Stimulated activated naive B cell treated with anti-CD40 and anti-IgM and Interleukin-4, amounts not matched to agents 10 μg/mL and 1 μg/mL and 100 μg/mL, for 72 hours (primary cell): ENCODE results near the gene ZNF385B.
A peak's percentile ranks its signal among the peaks of the same experiment; 100 is the strongest.

Experiments used
- ATAC-seq, 2 donors: fragments of 150-1000 bp; cut with Tn5 transposase; replicated peaks; 2 replicates each; pipeline ENCODE4 v1.10.0; 2021; ENCODE audit warnings: moderate library complexity in 1 of 2
- DNase-seq: peaks from one replicate; pipeline ENCODE4 v3.0.0; 2021
- H3K27ac Mint-ChIP-seq: one replicate; pipeline ENCODE4 v1.8.0; 2022; ENCODE audit warnings: mild to moderate bottlenecking, mixed read lengths
- H3K27me3 Mint-ChIP-seq, 2 donors: one replicate each; pipeline ENCODE4 v1.8.0; 2022; ENCODE audit warnings: mixed read lengths in 2 of 2
- H3K36me3 Mint-ChIP-seq, 2 donors: one replicate each; pipeline ENCODE4 v1.8.0; 2022; ENCODE audit warnings: mixed read lengths in 2 of 2, mild to moderate bottlenecking in 1 of 2
- H3K4me1 Mint-ChIP-seq, 2 donors: one replicate each; pipeline ENCODE4 v1.8.0; 2022; ENCODE audit warnings: mixed read lengths in 2 of 2, mild to moderate bottlenecking in 1 of 2
- H3K4me3 Mint-ChIP-seq, 2 donors: one replicate each; pipeline ENCODE4 v1.8.0; 2022; ENCODE audit warnings: mild to moderate bottlenecking in 2 of 2, mixed read lengths in 2 of 2, moderate library complexity in 1 of 2
- H3K9me3 Mint-ChIP-seq, 2 donors: one replicate each; pipeline ENCODE4 v1.8.0; 2022; ENCODE audit warnings: mixed read lengths in 2 of 2, mild to moderate bottlenecking in 1 of 2

The ZNF385B gene

GRCh38 chr2:179876266-179876665 is 14.9 kb upstream of the ZNF385B start:
- DNase-seq, result no peak
- Mint-ChIP-seq H3K36me3 (no peaks in the 10 kb centered on the region), H3K27ac (no peak overlapping the region), H3K4me3 (no peak overlapping the region), H3K27me3 (peaks cover 9 to 22% of the 10 kb centered on the region in 2 donors), H3K9me3 (no peaks in the 10 kb centered on the region), H3K4me1 (no peaks in the 10 kb centered on the region)
- ATAC-seq, result no peak

- H3K36me3 Mint-ChIP-seq, result no peaks in the 10 kb centered on the region
- peaks cover 9 to 23% of the 10 kb centered on the region in 2 donors for H3K27me3 Mint-ChIP-seq
- H3K27ac Mint-ChIP-seq, result no peak overlapping the region
- no peak overlapping the region for H3K4me3 Mint-ChIP-seq
- DNase-seq, result no peak
- no peaks in the 10 kb centered on the region for H3K9me3 Mint-ChIP-seq
- no peak for ATAC-seq
- H3K4me1 Mint-ChIP-seq, result no peaks in the 10 kb centered on the region
Measured at GRCh38 chr2:179875864-179876263, 14.5 kb upstream of the ZNF385B start.

GRCh38 chr2:179862898-179863458 is 1.6 kb upstream of the ZNF385B start:
- H3K27ac Mint-ChIP-seq, result no peak overlapping the region
- DNase-seq (no peak), ATAC-seq (no peak)
- no peaks in the 10 kb centered on the region for H3K9me3 Mint-ChIP-seq
- H3K4me3 Mint-ChIP-seq, result no peak overlapping the region
- H3K27me3 Mint-ChIP-seq, result peaks cover 40 to 56% of the 10 kb centered on the region in 2 donors
- peaks cover 10 to 17% of the 10 kb centered on the region in 2 donors for H3K4me1 Mint-ChIP-seq
- H3K36me3 Mint-ChIP-seq, result no peaks in the 10 kb centered on the region

GRCh38 chr2:179861027-179861415 is 391 bp downstream of the ZNF385B start:
- ATAC-seq (peak; percentile 43 to 54), DNase-seq (no peak)
- Mint-ChIP-seq H3K27me3 (peaks cover 53 to 60% of the 10 kb centered on the region in 2 donors), H3K4me3 (peak overlapping the region in 1 of 2 donors; percentile 17), H3K27ac (no peak overlapping the region), H3K9me3 (no peaks in the 10 kb centered on the region), H3K36me3 (no peaks in the 10 kb centered on the region), H3K4me1 (peaks cover 10 to 17% of the 10 kb centered on the region in 2 donors)

GRCh38 chr2:179860255-179861026 is 971 bp downstream of the ZNF385B start:
- Mint-ChIP-seq H3K36me3 (no peaks in the 10 kb centered on the region), H3K4me3 (peak overlapping the region; percentile 5 to 23), H3K27ac (no peak overlapping the region), H3K4me1 (peaks cover 10 to 17% of the 10 kb centered on the region in 2 donors), H3K9me3 (no peaks in the 10 kb centered on the region), H3K27me3 (peaks cover 53 to 60% of the 10 kb centered on the region in 2 donors)
- ATAC-seq (no peak), DNase-seq (no peak)

- Mint-ChIP-seq H3K4me1 (peaks cover 10 to 17% of the 10 kb centered on the region in 2 donors), H3K27me3 (peaks cover 50 to 60% of the 10 kb centered on the region in 2 donors), H3K27ac (no peak overlapping the region)
Measured at GRCh38 chr2:179859523-179859922, 1.9 kb downstream of the ZNF385B start.

GRCh38 chr2:179857236-179857635 is 4.2 kb downstream of the ZNF385B start:
- Mint-ChIP-seq H3K4me3 (no peak overlapping the region), H3K4me1 (peaks cover 10 to 17% of the 10 kb centered on the region in 2 donors), H3K36me3 (no peaks in the 10 kb centered on the region), H3K9me3 (no peaks in the 10 kb centered on the region), H3K27me3 (peaks cover 37 to 42% of the 10 kb centered on the region in 2 donors), H3K27ac (no peak overlapping the region)
- DNase-seq (no peak), ATAC-seq (no peak)

More at GRCh38 chr2:179859523-179859922, 1.9 kb downstream of the ZNF385B start:
- no peak overlapping the region for H3K4me3 Mint-ChIP-seq
- DNase-seq (no peak), ATAC-seq (no peak)
- no peaks in the 10 kb centered on the region for H3K9me3 Mint-ChIP-seq
- H3K36me3 Mint-ChIP-seq, result no peaks in the 10 kb centered on the region

- peaks cover 30 to 33% of the 10 kb centered on the region in 2 donors for H3K27me3 Mint-ChIP-seq
- no peak for ATAC-seq
- no peak for DNase-seq
- H3K4me3 Mint-ChIP-seq, result no peak overlapping the region
- no peaks in the 10 kb centered on the region for H3K9me3 Mint-ChIP-seq
- H3K27ac Mint-ChIP-seq, result no peak overlapping the region
- H3K4me1 Mint-ChIP-seq, result peaks cover 8 to 10% of the 10 kb centered on the region in 2 donors
- no peaks in the 10 kb centered on the region for H3K36me3 Mint-ChIP-seq
Measured at GRCh38 chr2:179856205-179856604, 5.2 kb downstream of the ZNF385B start.

GRCh38 chr2:179855673-179856072 is 5.7 kb downstream of the ZNF385B start:
- H3K27ac Mint-ChIP-seq, result no peak overlapping the region
- H3K27me3 Mint-ChIP-seq, result peaks cover 29 to 31% of the 10 kb centered on the region in 2 donors
- ATAC-seq (no peak), DNase-seq (no peak)
- H3K4me3 Mint-ChIP-seq, result no peak overlapping the region
- peaks cover 8 to 9% of the 10 kb centered on the region in 2 donors for H3K4me1 Mint-ChIP-seq
- no peaks in the 10 kb centered on the region for H3K9me3 Mint-ChIP-seq
- H3K36me3 Mint-ChIP-seq, result no peaks in the 10 kb centered on the region

- ATAC-seq, result no peak
- Mint-ChIP-seq H3K4me3 (no peak overlapping the region), H3K36me3 (no peaks in the 10 kb centered on the region), H3K27ac (no peak overlapping the region), H3K9me3 (no peaks in the 10 kb centered on the region), H3K27me3 (peaks cover 21 to 24% of the 10 kb centered on the region in 2 donors), H3K4me1 (peaks cover under 1% of the 10 kb centered on the region in 2 donors)
- no peak for DNase-seq
Measured at GRCh38 chr2:179854891-179855290, 6.5 kb downstream of the ZNF385B start.

- Mint-ChIP-seq H3K27ac (no peak overlapping the region), H3K9me3 (no peaks in the 10 kb centered on the region), H3K27me3 (peaks cover 11 to 21% of the 10 kb centered on the region in 2 donors), H3K4me1 (no peaks in the 10 kb centered on the region), H3K4me3 (no peak overlapping the region), H3K36me3 (no peaks in the 10 kb centered on the region)
- no peak for DNase-seq
- ATAC-seq, result no peak
Measured at GRCh38 chr2:179853108-179853507, 8.3 kb downstream of the ZNF385B start.

GRCh38 chr2:179850188-179850587 is 11.2 kb downstream of the ZNF385B start:
- Mint-ChIP-seq H3K4me1 (no peaks in the 10 kb centered on the region), H3K27ac (no peak overlapping the region), H3K9me3 (no peaks in the 10 kb centered on the region), H3K4me3 (no peak overlapping the region), H3K36me3 (no peaks in the 10 kb centered on the region), H3K27me3 (peaks cover 0 to 9% of the 10 kb centered on the region in 2 donors)
- ATAC-seq, result no peak
- DNase-seq, result no peak

- Mint-ChIP-seq H3K27me3 (peaks cover 0 to 10% of the 10 kb centered on the region in 2 donors), H3K36me3 (no peaks in the 10 kb centered on the region), H3K27ac (no peak overlapping the region), H3K4me1 (no peaks in the 10 kb centered on the region), H3K4me3 (no peak overlapping the region), H3K9me3 (no peaks in the 10 kb centered on the region)
- DNase-seq, result no peak
- ATAC-seq, result no peak
Measured at GRCh38 chr2:179849719-179850118, 11.7 kb downstream of the ZNF385B start.

GRCh38 chr2:179843541-179843940 is 17.9 kb downstream of the ZNF385B start:
- no peaks in the 10 kb centered on the region for H3K4me1 Mint-ChIP-seq
- no peaks in the 10 kb centered on the region for H3K36me3 Mint-ChIP-seq
- no peak for ATAC-seq
- peaks cover 4 to 19% of the 10 kb centered on the region in 2 donors for H3K27me3 Mint-ChIP-seq
- no peak overlapping the region for H3K4me3 Mint-ChIP-seq
- no peak for DNase-seq
- no peak overlapping the region for H3K27ac Mint-ChIP-seq
- H3K9me3 Mint-ChIP-seq, result no peaks in the 10 kb centered on the region
